SK-N-MC (cell line): ENCODE data around the gene OR52A5.
"Not testable (repeated sequence)": the region's sequence is repeated elsewhere in the genome, so short reads cannot be mapped to it uniquely, and the experiment has no call there.

Experiments
- DNase-seq: peaks from one replicate; pipeline ENCODE4 v3.0.0-alpha.2; 2011; ENCODE audit warnings: low read depth, low spot score
- H3K27ac ChIP-seq: fragments of 200-600 bp; sonication (generic); 2 replicates; pipeline ENCODE4 v1.5.1; 2016; ENCODE audit warnings: mixed run types
- H3K36me3 ChIP-seq: fragments of 200-600 bp; sonication (generic); 2 replicates; pipeline ENCODE4 v1.6.1; 2017; ENCODE audit warnings: antibody characterized with exemption, low read length, mixed read lengths; ENCODE audit not compliant: insufficient read depth
- H3K4me3 ChIP-seq: fragments of 200-600 bp; sonication (generic); 2 replicates; pipeline ENCODE4 v1.5.1; 2016
- H3K9ac ChIP-seq: fragments of 200-600 bp; sonication (generic); 2 replicates; pipeline ENCODE4 v1.8.0; 2017; ENCODE audit warnings: mixed run types, mixed read lengths; ENCODE audit not compliant: insufficient read length
- H3K9me3 ChIP-seq: fragments of 200-600 bp; sonication (generic); 2 replicates; pipeline ENCODE4 v1.6.1; 2017; ENCODE audit warnings: low read depth, mild to moderate bottlenecking, antibody characterized with exemption, low read length, moderate library complexity, mixed read lengths
- EZH2 ChIP-seq: fragments of 200-600 bp; sonication (generic); IDR thresholded peaks from one replicate; pipeline ENCODE4 v1.6.1; 2017; ENCODE audit warnings: antibody characterized with exemption
- FOXP2 ChIP-seq: optimal IDR thresholded peaks from 2 replicates; pipeline ENCODE3; 2011; ENCODE audit warnings: mild to moderate bottlenecking, moderate library complexity; ENCODE audit not compliant: insufficient read depth; ENCODE audit errors: extremely low read length, control extremely low read depth
- POLR2AphosphoS5 ChIP-seq: IDR thresholded peaks from 2 replicates; pipeline ENCODE4 v1.6.1; 2012; ENCODE audit warnings: mild to moderate bottlenecking, low read depth, low read length, borderline replicate concordance

The OR52A5 gene

GRCh38 chr11:5154657-5155056 is 16.5 kb upstream of the OR52A5 start, which contains the start of gene OR52A1:
OR52A1 (minus strand) TSS chr11:5154757; CDS start chr11:5152369, 2,388 bp downstream.
- no peak for DNase-seq
- TF ChIP-seq POLR2AphosphoS5 (no peak), FOXP2 (no peak), EZH2 (no peak)
- H3K36me3 ChIP-seq, result no peaks in the 10 kb centered on the region
- no peak within 1 kb of the TSS for H3K9ac ChIP-seq
- no peak within 1 kb of the TSS for H3K4me3 ChIP-seq
- no peak within 1 kb of the TSS for H3K27ac ChIP-seq
- H3K9me3 ChIP-seq, result no peaks in the 10 kb centered on the region

- Histone ChIP-seq H3K27ac (no peak overlapping the region), H3K9me3 (no peaks in the 10 kb centered on the region), H3K4me3 (no peak overlapping the region), H3K36me3 (no peaks in the 10 kb centered on the region), H3K9ac (no peak overlapping the region)
- no peak for TF ChIP-seq FOXP2
- no peak for TF ChIP-seq POLR2AphosphoS5
- no peak for TF ChIP-seq EZH2
- DNase-seq, result no peak
These were observed 15.6 kb upstream of the OR52A5 start for GRCh38 chr11:5153574-5154431.

- Histone ChIP-seq H3K9me3 (no peaks in the 10 kb centered on the region), H3K27ac (no peak overlapping the region), H3K9ac (no peak overlapping the region), H3K36me3 (no peaks in the 10 kb centered on the region), H3K4me3 (no peak overlapping the region)
- no peak for DNase-seq
- TF ChIP-seq FOXP2 (no peak), POLR2AphosphoS5 (no peak), EZH2 (no peak)
These were observed 13.6 kb upstream of the OR52A5 start for GRCh38 chr11:5151713-5152153.

- not testable (repeated sequence) for DNase-seq, H3K9ac ChIP-seq, H3K36me3 ChIP-seq, H3K4me3 ChIP-seq, H3K27ac ChIP-seq, H3K9me3 ChIP-seq
These were observed 6.0 kb upstream of the OR52A5 start for GRCh38 chr11:5144206-5144605.

- Histone ChIP-seq H3K9me3 (no peaks in the 10 kb centered on the region), H3K4me3 (no peak overlapping the region), H3K36me3 (no peaks in the 10 kb centered on the region), H3K9ac (no peak overlapping the region), H3K27ac (no peak overlapping the region)
- TF ChIP-seq EZH2 (no peak), FOXP2 (no peak), POLR2AphosphoS5 (no peak)
- no peak for DNase-seq
These were observed 1.1 kb downstream of the OR52A5 start for GRCh38 chr11:5137014-5137413.

- no peak overlapping the region for H3K9ac ChIP-seq
- H3K4me3 ChIP-seq, result no peak overlapping the region
- DNase-seq, result no peak
- H3K27ac ChIP-seq, result no peak overlapping the region
- TF ChIP-seq POLR2AphosphoS5 (no peak), EZH2 (no peak), FOXP2 (no peak)
- H3K36me3 ChIP-seq, result no peaks in the 10 kb centered on the region
- no peaks in the 10 kb centered on the region for H3K9me3 ChIP-seq
These were observed 1.9 kb downstream of the OR52A5 start for GRCh38 chr11:5136261-5136660.

GRCh38 chr11:5131584-5132335 is 6.4 kb downstream of the OR52A5 start:
- H3K27ac ChIP-seq, result no peak overlapping the region
- TF ChIP-seq FOXP2 (no peak), EZH2 (no peak)
- no peak overlapping the region for H3K9ac ChIP-seq
- no peaks in the 10 kb centered on the region for H3K9me3 ChIP-seq
- DNase-seq, result no peak
- no peak overlapping the region for H3K4me3 ChIP-seq
- H3K36me3 ChIP-seq, result no peaks in the 10 kb centered on the region

- TF ChIP-seq FOXP2, result no peak
- TF ChIP-seq POLR2AphosphoS5, result no peak
- no peak for TF ChIP-seq EZH2
These were observed 8.7 kb downstream of the OR52A5 start for GRCh38 chr11:5129457-5129877.

More at GRCh38 chr11:5129457-5129877, 8.7 kb downstream of the OR52A5 start:
- Histone ChIP-seq H3K9ac (no peak overlapping the region), H3K27ac (no peak overlapping the region), H3K36me3 (no peaks in the 10 kb centered on the region), H3K9me3 (no peaks in the 10 kb centered on the region), H3K4me3 (no peak overlapping the region)
- no peak for DNase-seq
